Uterus (tissue), 4 donors: ENCODE measurements around the gene TSPAN4. TPM values are rescaled to one million over a fixed set of nuclear protein-coding genes. Genes with fewer than 3 reads are reported as not detected.

Experiments used
- DNase-seq, 2 donors: peaks; one replicate each; pipeline ENCODE4 v3.0.0-alpha.2; 2019 to 2020
- H3K27ac ChIP-seq, 2 donors: fragments of 200-600 bp; sonication (generic); 1 replicate in 1 of 2; 2 replicates in 1 of 2; pipeline ENCODE4 v1.5.1; 2016 to 2018
- H3K27me3 ChIP-seq, 2 donors: fragments of 200-600 bp; sonication (generic); one replicate each; pipeline ENCODE4 v1.5.1; 2018 to 2019; ENCODE audit warnings: control low read depth in 1 of 2
- H3K36me3 ChIP-seq, 2 donors: fragments of 200-600 bp; sonication (generic); one replicate each; pipeline ENCODE4 v1.5.1; 2019; ENCODE audit warnings: control low read depth in 1 of 2
- H3K4me1 ChIP-seq, 2 donors: fragments of 200-600 bp; sonication (generic); one replicate each; pipeline ENCODE4 v1.5.1; 2018 to 2019; ENCODE audit warnings: control low read depth in 1 of 2
- H3K4me3 ChIP-seq, 2 donors: fragments of 200-600 bp; sonication (generic); 1 replicate in 1 of 2; 2 replicates in 1 of 2; pipeline ENCODE4 v1.5.1; 2018 to 2019; ENCODE audit warnings: mild to moderate bottlenecking in 1 of 2
- H3K9me3 ChIP-seq, 2 donors: fragments of 200-600 bp; sonication (generic); one replicate each; pipeline ENCODE4 v1.5.1; 2019; ENCODE audit warnings: control low read depth in 1 of 2
- CTCF ChIP-seq, 4 experiments: fragments of 200-600 bp in 2 of 4; fragments of 450-650 bp in 2 of 4; sonication (generic) in 2 of 4; IDR thresholded peaks; one replicate each; pipeline ENCODE4 v1.5.1; 2016 to 2019; ENCODE audit warnings: antibody characterized with exemption in 4 of 4, mild to moderate bottlenecking in 2 of 4, moderate library complexity in 1 of 4
- POLR2A ChIP-seq, 2 donors: fragments of 450-650 bp; IDR thresholded peaks; one replicate each; pipeline ENCODE4 v1.6.1; 2016; ENCODE audit warnings: antibody characterized with exemption in 2 of 2, mild to moderate bottlenecking in 1 of 2, moderate library complexity in 1 of 2
- intact Hi-C: fragments of 100-400 bp; cut with DNase I; formaldehyde crosslinking; loops from one replicate; pipeline ENCODE4 v1.15.1; 2023; ENCODE audit warnings: low total_unique reads
- total RNA-seq, 4 donors: library from RNA; depleted of rRNA in 3 of 4; stranded (reverse); fragments of >200 nt in 3 of 4; gene quantifications; one replicate each; pipeline versions ENCODE4 v1.1.0 to v1.2.4, GENCODE V29; 2014 to 2023
- donor health status: DM: yes; HTN: yes; CAD: no.

TSPAN4 gene
- total RNA-seq, 4 donors from 2014 or later: 68.4 to 119 (median 105) TPM

- H3K27ac ChIP-seq: no peak overlapping the region
- peaks cover 10 to 24% of the 10 kb centered on the region in 2 donors for H3K4me1 ChIP-seq
- intact Hi-C loops: no loop called here
- no peak overlapping the region for H3K4me3 ChIP-seq
- DNase-seq: no peak
- H3K9me3 ChIP-seq: no peaks in the 10 kb centered on the region
- H3K36me3 ChIP-seq: no peaks in the 10 kb centered on the region
- TF ChIP-seq CTCF (IDR thresholded peaks at IDR 0.05) (no peak), POLR2A (IDR thresholded peaks at IDR 0.05) (no peak)
- H3K27me3 ChIP-seq: no peaks in the 10 kb centered on the region
These were observed 10.1 kb downstream of the TSPAN4 start for GRCh38 chr11:852762-853161.

GRCh38 chr11:853682-854448 lies 11.2 kb downstream of the TSPAN4 start:
- H3K27me3 ChIP-seq: no peaks in the 10 kb centered on the region
- intact Hi-C loops: no loop called here
- no peak overlapping the region for H3K4me3 ChIP-seq
- TF ChIP-seq CTCF (IDR thresholded peaks at IDR 0.05) (no peak), POLR2A (IDR thresholded peaks at IDR 0.05) (no peak)
- DNase-seq: no peak
- no peaks in the 10 kb centered on the region for H3K9me3 ChIP-seq
- no peak overlapping the region for H3K27ac ChIP-seq
- no peaks in the 10 kb centered on the region for H3K36me3 ChIP-seq
- H3K4me1 ChIP-seq: peaks cover 5 to 20% of the 10 kb centered on the region in 2 donors

GRCh38 chr11:854601-855329 lies 12.1 kb downstream of the TSPAN4 start:
- no peak for DNase-seq
- Histone ChIP-seq H3K36me3 (no peaks in the 10 kb centered on the region), H3K9me3 (no peaks in the 10 kb centered on the region), H3K27ac (no peak overlapping the region), H3K4me1 (peaks cover 0 to 13% of the 10 kb centered on the region in 2 donors), H3K4me3 (no peak overlapping the region), H3K27me3 (no peaks in the 10 kb centered on the region)
- intact Hi-C loops: no loop called here
- TF ChIP-seq CTCF (IDR thresholded peaks at IDR 0.05): no peak
- TF ChIP-seq POLR2A (IDR thresholded peaks at IDR 0.05): no peak

- H3K4me3 ChIP-seq: no peak overlapping the region
- H3K27me3 ChIP-seq: no peaks in the 10 kb centered on the region
- intact Hi-C loops: no loop called here
- H3K36me3 ChIP-seq: no peaks in the 10 kb centered on the region
- H3K27ac ChIP-seq: no peak overlapping the region
- H3K4me1 ChIP-seq: peaks cover 0 to 8% of the 10 kb centered on the region in 2 donors
- no peak for DNase-seq
- no peaks in the 10 kb centered on the region for H3K9me3 ChIP-seq
- TF ChIP-seq CTCF (IDR thresholded peaks at IDR 0.05) (no peak), POLR2A (IDR thresholded peaks at IDR 0.05) (no peak)
These were observed 12.7 kb downstream of the TSPAN4 start for GRCh38 chr11:855330-855674.

GRCh38 chr11:855796-856195 lies 13.1 kb downstream of the TSPAN4 start:
- Histone ChIP-seq H3K4me1 (peaks cover 0 to 5% of the 10 kb centered on the region in 2 donors), H3K27ac (no peak overlapping the region), H3K36me3 (no peaks in the 10 kb centered on the region), H3K4me3 (no peak overlapping the region), H3K9me3 (no peaks in the 10 kb centered on the region), H3K27me3 (no peaks in the 10 kb centered on the region)
- no peak for TF ChIP-seq CTCF (IDR thresholded peaks at IDR 0.05)
- TF ChIP-seq POLR2A (IDR thresholded peaks at IDR 0.05): no peak
- DNase-seq: no peak
- intact Hi-C loops: no loop called here
